ENCODE data around the gene ACVR1B.

GRCh38 chr12:51905471-51906429 lies 45.7 kb upstream of the ACVR1B start:
- TF ChIP-seq SIN3A (IDR thresholded peaks at IDR 0.05; ENCODE audit: borderline replicate concordance, insufficient read depth, low read length) (peak; percentile 85; the same call in 1 of the 2 replicates), POLR2AphosphoS5 (IDR thresholded peaks at IDR 0.05; ENCODE audit: low read depth, low read length) (peak; percentile 51)

All from PFSK-1 (cell line).